Skeletal muscle tissue (tissue), 1 donor: ENCODE data around the gene RGL4. TPM values are rescaled to one million over a fixed set of nuclear protein-coding genes. Genes with fewer than 3 reads are reported as not detected.

ENCODE experiments used
- total RNA-seq: library from RNA; depleted of rRNA; stranded (reverse); fragments of >200 nt; gene quantifications from one replicate; pipeline ENCODE4 v1.2.3, GENCODE V29; 2014

RGL4 gene
- total RNA-seq, 1 donor from 2014 or later, result 0.52 TPM

Other genes starting within 250 kb of the RGL4 start
- gene IGLL1, start 110.7 kb upstream of the RGL4 start, total RNA-seq, result not detected
- 0.52 TPM for gene DRICH1, start 58.7 kb upstream of the RGL4 start, total RNA-seq
- gene ZNF70, start 60.1 kb downstream of the RGL4 start, total RNA-seq, result 3.1 TPM
- not detected for gene VPREB3, start 63.4 kb downstream of the RGL4 start, total RNA-seq
- gene C22orf15, start 72.0 kb downstream of the RGL4 start, total RNA-seq, result not detected
- 3.7 TPM for gene CHCHD10, start 77.0 kb downstream of the RGL4 start, total RNA-seq
- gene MMP11, start 81.8 kb downstream of the RGL4 start, total RNA-seq, result 6.3 TPM
- 13.6 TPM for gene SMARCB1, start 96.0 kb downstream of the RGL4 start, total RNA-seq
- gene DERL3, start 148.0 kb downstream of the RGL4 start, total RNA-seq, result 1.0 TPM
- 2.1 TPM for gene SLC2A11, start 166.9 kb downstream of the RGL4 start, total RNA-seq
- 76.7 TPM for gene MIF, start 203.4 kb downstream of the RGL4 start, total RNA-seq